Esophagus muscularis mucosa (tissue), 4 donors: Measurements from ENCODE around the gene TESK1. TPM values are rescaled to one million over a fixed set of nuclear protein-coding genes. Genes with fewer than 3 reads are reported as not detected.

Experiments used
- DNase-seq: peaks from one replicate; pipeline ENCODE4 v3.0.0-alpha.2; 2017; ENCODE audit errors: extremely low spot score
- H3K27ac ChIP-seq, 4 donors: fragments of 200-600 bp; sonication (generic); replicated peaks in 1 of 4; 1 replicate in 3 of 4; 2 replicates in 1 of 4; pipeline ENCODE4 v1.5.1; 2016 to 2019; ENCODE audit warnings: mild to moderate bottlenecking in 1 of 4
- H3K27me3 ChIP-seq, 4 donors: fragments of 200-600 bp; sonication (generic); one replicate each; pipeline versions ENCODE4 v1.5.1 to v1.6.0; 2016 to 2019
- H3K36me3 ChIP-seq, 4 donors: fragments of 200-600 bp; sonication (generic); one replicate each; pipeline ENCODE4 v1.5.1; 2016 to 2019
- H3K4me1 ChIP-seq, 4 donors: fragments of 200-600 bp; sonication (generic); one replicate each; pipeline ENCODE4 v1.5.1; 2016 to 2019
- H3K4me3 ChIP-seq, 4 donors: fragments of 200-600 bp; sonication (generic); 1 replicate in 2 of 4; 2 replicates in 2 of 4; pipeline ENCODE4 v1.5.1; 2016 to 2019; ENCODE audit warnings: mild to moderate bottlenecking in 4 of 4, moderate library complexity in 1 of 4
- H3K9me3 ChIP-seq, 4 donors: fragments of 200-600 bp; sonication (generic); 1 replicate in 3 of 4; 2 replicates in 1 of 4; pipeline ENCODE4 v1.5.1; 2016 to 2019
- CTCF ChIP-seq, 3 experiments: fragments of 200-600 bp in 2 of 3; fragments of 450-650 bp in 1 of 3; sonication (generic) in 2 of 3; IDR thresholded peaks; one replicate each; pipeline ENCODE4 v1.5.1; 2017 to 2019; ENCODE audit warnings: antibody characterized with exemption in 3 of 3, mild to moderate bottlenecking in 2 of 3, moderate library complexity in 1 of 3
- EP300 ChIP-seq: sonication (generic); formaldehyde crosslinking; IDR thresholded peaks from one replicate; pipeline ENCODE4 v1.6.1; 2017; ENCODE audit warnings: antibody characterized with exemption
- POLR2A ChIP-seq: fragments of 450-650 bp; IDR thresholded peaks from one replicate; pipeline ENCODE4 v1.6.1; 2017; ENCODE audit warnings: antibody characterized with exemption, moderate library complexity, mild to moderate bottlenecking, low read depth
- POLR2AphosphoS5 ChIP-seq, 2 donors: sonication (generic); formaldehyde crosslinking; IDR thresholded peaks; one replicate each; pipeline ENCODE4 v1.6.1; 2017; ENCODE audit warnings: antibody characterized with exemption in 2 of 2
- WGBS: methylation state at CpG from one replicate; pipeline ENCODE4 v1.1.5; 2018; 5-methylcytosine and 5-hydroxymethylcytosine counted together
- intact Hi-C: fragments of 100-400 bp; cut with DNase I; formaldehyde crosslinking; loops from one replicate; pipeline ENCODE4 v1.15.1; 2023
- total RNA-seq, 4 donors: library from RNA; depleted of rRNA; stranded (reverse); fragments of >200 nt; gene quantifications; one replicate each; pipeline versions ENCODE4 v1.1.0 to v1.2.1, GENCODE V29; 2016

The TESK1 gene
- total RNA-seq: 10 to 100 TPM; 48.2 to 80.6 (median 63.4) TPM

DNA sequence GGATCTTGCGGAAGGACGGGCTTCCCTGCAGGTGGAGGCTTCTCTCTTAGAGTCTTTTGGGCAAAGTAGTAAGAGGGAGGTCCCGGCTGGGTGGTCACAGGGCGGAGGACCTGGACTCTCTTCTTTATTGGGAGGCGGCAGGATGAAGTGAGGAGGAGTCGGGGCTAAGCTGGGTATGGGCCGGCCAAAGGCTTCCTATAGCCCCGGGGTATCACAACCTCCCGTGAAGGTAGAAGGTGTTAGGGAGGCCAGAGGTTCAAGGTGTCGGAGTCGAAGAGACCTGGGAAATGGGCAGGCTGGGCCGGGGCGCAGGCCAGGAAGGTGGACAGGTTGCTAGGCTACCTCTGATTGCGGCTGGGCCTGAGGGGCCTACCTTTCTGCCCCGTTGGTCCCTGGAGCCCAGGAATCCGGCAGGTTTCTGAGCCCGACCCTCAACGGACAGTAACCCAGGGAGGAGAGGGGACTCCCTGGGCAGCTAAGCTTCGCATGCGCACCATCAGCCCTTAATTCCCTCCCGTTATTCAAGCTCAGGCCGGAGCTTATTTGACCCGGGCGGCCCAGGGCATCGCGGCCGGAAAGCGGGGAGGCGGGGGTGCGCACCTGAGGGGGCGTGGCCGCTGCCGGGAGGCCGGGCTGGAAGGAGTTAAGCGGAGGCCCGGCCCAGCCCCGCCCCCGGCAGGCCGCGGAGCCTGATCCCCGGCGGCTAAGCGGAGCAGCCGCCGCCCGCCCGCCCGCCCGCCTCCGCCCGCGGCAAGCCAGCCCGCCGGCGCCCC is at the start of gene TESK1:
TESK1 (plus strand) TSS at position 685 of the 773 bp plus-strand sequence. CDS start 358 bp downstream, outside the sequence.
- Histone ChIP-seq H3K27me3 (no peaks in the 10 kb centered on the region), H3K4me1 (peaks cover 24 to 37% (median 35%) of the 10 kb centered on the region in 4 donors), H3K36me3 (peaks cover 19 to 30% (median 26%) of the 10 kb centered on the region in 4 donors), H3K4me3 (peak within 1 kb of the TSS; percentile 86 to 96 (median 90)), H3K27ac (peak within 1 kb of the TSS; percentile 92 to 96 (median 94)), H3K9me3 (no peaks in the 10 kb centered on the region)
- TF ChIP-seq POLR2AphosphoS5 (IDR thresholded peaks at IDR 0.05) (peak in 1 of 2 donors; percentile 41), CTCF (IDR thresholded peaks at IDR 0.05) (no peak)
- DNase-seq: no peak
- WGBS: 2% methylated on average over 15 of the region's 55 CpGs
- intact Hi-C loops: loop anchor here (2.0 to 5.0 kb wide), 4 partner anchors 42 to 133 kb away; a partner anchor contains a TSS

- Histone ChIP-seq H3K27ac (peak overlapping the region; percentile 20 to 81 (median 34)), H3K27me3 (no peaks in the 10 kb centered on the region), H3K9me3 (no peaks in the 10 kb centered on the region), H3K4me1 (peaks cover 17 to 42% (median 36%) of the 10 kb centered on the region in 4 donors), H3K36me3 (peaks cover 53 to 67% (median 62%) of the 10 kb centered on the region in 4 donors), H3K4me3 (no peak overlapping the region)
- TF ChIP-seq POLR2AphosphoS5 (IDR thresholded peaks at IDR 0.05) (no peak), CTCF (IDR thresholded peaks at IDR 0.05) (no peak)
- WGBS: 80% methylated on average over 9 of the region's 10 CpGs
- DNase-seq: no peak
- intact Hi-C loops: loop anchor here (2.0 kb wide), 1 partner anchor 67 kb away; no protein-coding TSS in a partner anchor
These were observed 49.2 kb upstream of the TESK1 start for GRCh38 chr9:35555881-35556280.

DNA sequence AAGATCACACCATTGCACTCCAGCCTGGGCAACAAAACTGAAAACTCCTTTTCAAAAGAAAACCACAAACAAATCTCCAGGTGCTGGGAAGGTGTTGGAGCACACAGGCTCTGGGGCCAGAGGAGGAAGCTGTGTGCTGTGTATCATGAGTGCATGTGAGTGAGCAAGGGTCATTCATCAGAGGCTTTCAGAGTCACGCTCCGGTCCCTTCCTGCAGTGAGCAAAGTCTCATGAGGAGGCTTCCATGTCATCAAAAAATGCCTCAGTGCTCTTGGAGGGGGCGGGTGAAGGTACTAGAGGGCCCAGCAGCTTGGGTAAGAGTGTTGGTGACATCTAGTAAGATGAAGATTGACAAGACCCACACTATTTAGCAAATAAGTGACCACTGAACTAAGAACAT is 48.3 kb upstream of the TESK1 start:
- no peak for TF ChIP-seq POLR2A
- TF ChIP-seq CTCF (IDR thresholded peaks at IDR 0.05): no peak
- TF ChIP-seq POLR2AphosphoS5 (IDR thresholded peaks at IDR 0.05): no peak
- no peak for TF ChIP-seq EP300
- Histone ChIP-seq H3K4me1 (peaks cover 17 to 42% (median 40%) of the 10 kb centered on the region in 4 donors), H3K27ac (peak overlapping the region in 1 of 4 donors; percentile 81), H3K27me3 (no peaks in the 10 kb centered on the region), H3K9me3 (no peaks in the 10 kb centered on the region), H3K4me3 (no peak overlapping the region), H3K36me3 (peaks cover 53 to 72% (median 70%) of the 10 kb centered on the region in 4 donors)
- WGBS: 89% methylated on average over 3 of the region's 3 CpGs
- intact Hi-C loops: no loop called here
- no peak for DNase-seq

GRCh38 chr9:35557320-35557719 is 47.7 kb upstream of the TESK1 start:
- Histone ChIP-seq H3K4me1 (peaks cover 17 to 42% (median 40%) of the 10 kb centered on the region in 4 donors), H3K36me3 (peaks cover 53 to 78% (median 73%) of the 10 kb centered on the region in 4 donors), H3K27ac (no peak overlapping the region), H3K4me3 (no peak overlapping the region), H3K9me3 (no peaks in the 10 kb centered on the region), H3K27me3 (no peaks in the 10 kb centered on the region)
- WGBS: 84% methylated on average over 6 of the region's 6 CpGs
- no peak for DNase-seq
- TF ChIP-seq CTCF (IDR thresholded peaks at IDR 0.05) (no peak), POLR2A (no peak), POLR2AphosphoS5 (IDR thresholded peaks at IDR 0.05) (no peak), EP300 (no peak)
- intact Hi-C loops: no loop called here
